SHP77 treated with DMSO at 0.1 percent for 48 hours (cell line): ENCODE data around the gene SOBP.
A peak's percentile ranks its signal among the peaks of the same experiment; 100 is the strongest.

Experiments used
- DNase-seq: peaks from one replicate; lab custom pipeline; 2025; lab: John Stamatoyannopoulos, UW

Gene SOBP

DNA sequence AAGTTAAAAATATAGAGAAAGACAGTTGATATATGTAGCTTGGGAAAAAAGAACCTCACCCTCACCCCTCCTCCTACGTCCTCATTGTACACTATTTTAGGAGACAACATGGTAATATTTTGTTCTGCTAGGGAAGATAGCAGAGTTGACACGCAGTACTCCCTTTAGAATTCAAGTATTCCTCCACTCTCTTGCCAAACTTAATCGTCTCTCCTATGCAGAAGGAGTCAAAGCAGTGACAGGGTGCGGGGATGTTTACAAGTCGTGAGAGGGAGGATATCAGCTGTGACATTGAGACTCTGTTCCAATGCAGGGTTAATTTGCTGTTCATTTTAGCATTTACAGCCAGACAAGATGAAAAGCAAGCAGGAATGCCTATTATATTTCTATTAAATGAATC, 97.5 kb downstream of the SOBP start:
- no peak for DNase-seq

DNA sequence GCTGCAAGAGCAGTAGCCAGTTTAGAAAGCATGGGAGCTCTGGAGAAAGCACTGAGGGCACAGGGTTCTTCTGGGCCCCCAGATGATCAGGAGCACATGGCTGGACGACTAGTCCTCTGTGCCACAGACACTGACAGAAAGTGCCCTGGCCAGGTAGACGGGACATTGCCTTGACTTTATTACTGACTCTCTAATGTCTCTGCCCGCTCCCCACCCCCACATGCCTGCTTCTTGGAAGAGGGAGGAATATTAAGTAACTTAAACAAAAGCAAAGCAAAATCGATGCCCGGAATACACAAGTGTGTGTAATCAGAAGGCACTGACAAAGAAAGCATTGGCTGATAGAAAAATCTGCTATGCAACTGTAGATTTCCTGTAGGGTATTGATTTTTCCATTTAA, 99.3 kb downstream of the SOBP start:
- DNase-seq, result no peak

DNA sequence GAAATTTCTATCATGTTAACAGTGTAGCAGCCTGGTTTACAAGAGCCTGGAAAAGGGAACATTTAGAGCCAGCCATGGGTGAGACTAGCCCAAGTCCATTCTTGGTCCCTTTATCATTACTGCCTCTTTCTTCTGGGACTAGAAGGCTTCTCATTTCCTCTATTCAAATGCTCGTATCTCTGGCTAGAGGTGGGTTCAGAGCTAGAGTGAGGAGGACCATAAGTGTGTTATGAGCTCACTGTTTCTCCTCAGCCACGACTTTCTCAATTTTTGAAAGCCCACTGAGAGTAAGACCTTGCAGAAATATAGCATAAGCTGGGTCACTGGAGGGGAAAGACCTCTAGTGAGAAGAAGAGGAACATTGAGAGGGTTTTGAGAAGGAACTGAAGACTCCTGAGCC, 100.0 kb downstream of the SOBP start:
- DNase-seq, result no peak

DNA sequence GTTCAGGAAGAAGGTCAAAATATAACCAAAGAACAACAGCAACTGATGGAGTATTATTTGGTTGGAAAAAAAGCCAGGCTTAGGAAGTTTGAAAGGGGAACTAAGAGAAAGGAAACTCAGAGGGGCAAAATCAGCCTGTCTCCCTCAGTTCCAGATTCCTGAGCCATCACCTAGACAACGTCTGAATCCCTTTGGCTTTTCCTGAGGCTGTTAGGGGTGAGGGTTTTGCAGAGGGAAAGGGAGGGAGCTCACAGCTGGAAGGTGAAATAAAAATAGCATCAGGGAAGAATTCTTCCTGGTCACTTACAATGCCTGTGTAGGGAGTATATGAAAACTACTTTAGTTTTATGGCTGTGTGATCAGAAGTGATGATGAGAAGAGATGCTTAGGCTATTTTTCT, 100.5 kb downstream of the SOBP start:
- no peak for DNase-seq

DNA sequence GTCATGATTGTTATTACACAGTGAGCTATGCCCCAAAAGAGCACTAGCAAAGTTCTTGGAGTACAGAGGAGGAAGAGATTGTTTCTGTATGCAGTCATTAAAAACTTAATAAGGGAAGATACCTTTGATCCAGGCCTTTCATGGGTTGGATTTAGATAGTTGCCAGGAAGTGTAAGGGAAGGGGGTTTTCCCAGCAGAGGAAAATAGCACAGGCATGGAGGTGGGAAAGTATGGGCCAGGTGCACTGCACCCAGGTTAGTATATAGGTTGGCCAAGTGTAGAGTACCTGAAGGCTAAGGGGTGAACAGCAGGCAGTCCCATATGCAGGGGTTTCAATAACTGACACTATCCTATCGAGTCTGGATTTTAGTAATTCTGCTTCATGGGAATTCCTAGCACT, 101.4 kb downstream of the SOBP start:
- DNase-seq, result no peak

DNA sequence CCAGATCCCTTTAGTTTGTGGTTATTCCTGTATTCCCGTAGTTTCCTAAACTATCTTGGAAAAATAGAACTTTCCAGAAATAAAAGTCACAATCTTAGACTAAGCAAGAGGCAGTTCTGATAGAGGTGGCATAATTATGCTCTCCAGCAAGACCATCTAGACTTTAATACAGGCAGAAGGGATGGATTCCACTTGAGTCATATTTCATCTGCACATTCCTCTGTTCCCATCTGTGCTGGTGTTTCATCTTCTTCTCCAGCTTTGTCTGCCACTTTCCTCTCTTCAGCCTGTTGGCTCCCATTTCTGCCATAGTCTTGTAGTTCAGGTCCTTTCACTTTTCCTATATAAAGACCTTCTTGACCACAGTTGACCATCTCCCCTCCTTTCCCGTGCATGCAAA, 102.9 kb downstream of the SOBP start:
- no peak for DNase-seq

DNA sequence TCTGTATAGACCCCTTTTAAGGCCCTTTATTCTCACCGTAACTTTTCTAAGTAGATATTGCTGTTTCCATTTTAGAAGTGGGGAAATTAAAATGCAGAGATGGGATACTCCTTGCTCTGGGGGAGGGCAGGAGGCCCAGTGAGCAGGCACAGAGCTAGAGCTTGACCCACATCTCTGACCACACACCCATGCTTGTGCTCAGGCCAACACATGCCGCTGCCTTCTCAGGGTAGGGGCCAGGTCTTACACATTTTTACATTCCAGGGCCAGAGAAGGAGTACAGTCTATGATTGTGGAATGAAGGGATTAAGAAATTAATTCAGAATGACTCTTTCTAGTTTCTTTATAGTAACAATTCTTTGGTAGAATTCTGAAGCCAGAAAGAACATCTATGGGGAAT, 104.8 kb downstream of the SOBP start:
- DNase-seq, result no peak

DNA sequence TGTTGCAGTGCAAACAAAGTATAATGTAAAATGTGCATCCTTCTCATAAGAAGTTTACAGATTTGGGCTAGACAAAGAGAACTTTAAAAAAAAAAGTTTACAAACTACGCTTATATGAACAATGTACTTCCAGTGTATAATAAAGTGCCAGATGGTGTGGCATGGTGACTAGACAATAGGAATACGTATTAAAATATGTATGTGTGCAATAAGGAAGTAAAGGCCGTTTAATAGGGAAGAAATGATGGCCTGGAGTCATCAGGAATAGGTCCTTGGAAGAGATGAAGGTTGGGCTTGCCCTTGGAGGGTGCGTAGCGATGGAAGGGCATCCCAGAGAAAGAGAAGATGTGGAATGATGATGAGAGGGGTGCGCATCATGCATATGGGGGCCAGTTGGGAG, 108.2 kb downstream of the SOBP start:
- DNase-seq, result no peak

DNA sequence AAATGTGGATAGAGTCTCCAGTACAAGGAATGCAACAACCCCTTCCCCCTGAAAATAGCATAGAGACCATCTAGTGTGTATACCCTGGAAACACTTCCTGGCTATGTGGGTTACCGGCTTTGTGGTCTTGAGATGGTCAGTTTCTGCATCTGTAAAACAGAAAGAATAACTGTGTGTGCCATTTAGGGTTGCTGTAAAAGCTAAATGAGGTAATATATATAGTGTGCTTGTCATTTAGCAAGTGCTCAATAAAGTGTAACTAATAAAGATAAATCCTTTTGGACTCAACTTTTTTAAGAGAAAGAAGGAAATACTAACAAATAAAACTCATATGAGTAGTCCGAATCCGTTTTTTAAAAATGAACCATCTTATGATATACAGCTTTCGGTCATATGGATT, 109.1 kb downstream of the SOBP start:
- no peak for DNase-seq

DNA sequence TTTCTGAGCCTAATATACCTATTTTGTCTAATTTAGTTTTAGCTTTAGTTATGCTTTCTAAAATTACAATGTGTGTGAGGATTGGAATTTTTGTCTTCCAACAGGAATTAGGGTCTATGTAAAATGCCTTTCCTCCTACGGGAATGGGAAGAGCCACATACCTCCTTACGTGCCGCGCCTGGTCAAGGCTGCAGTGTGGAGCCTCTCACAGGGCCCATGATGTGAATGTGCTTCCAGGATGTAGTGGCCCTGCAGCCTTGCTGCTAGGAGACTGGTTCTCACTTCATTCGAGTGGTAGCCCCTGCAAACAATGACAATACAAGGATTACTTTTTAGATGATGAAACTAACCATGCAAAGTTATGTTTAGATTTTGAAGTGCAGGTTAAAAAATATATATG, 110.2 kb downstream of the SOBP start:
- DNase-seq, result no peak

DNA sequence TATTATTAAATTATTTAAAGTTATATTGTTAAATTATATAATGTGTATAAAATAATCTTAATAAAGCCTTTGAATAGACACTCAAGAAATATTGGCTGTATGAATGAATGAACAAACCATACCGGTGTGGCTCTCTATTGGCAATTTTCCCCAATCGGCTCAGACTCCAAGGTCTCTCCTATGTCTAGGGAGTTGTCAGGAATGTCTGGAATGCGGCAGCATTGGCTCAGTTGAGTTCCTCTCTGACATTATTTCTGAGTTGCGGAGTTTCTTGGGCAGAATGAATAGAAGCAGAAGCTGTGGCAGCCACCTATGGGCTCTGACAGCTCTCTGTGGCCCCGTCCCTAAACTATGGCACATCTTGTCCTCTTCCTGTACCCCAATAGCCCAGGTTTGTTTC, 111.0 kb downstream of the SOBP start:
- no peak for DNase-seq

DNA sequence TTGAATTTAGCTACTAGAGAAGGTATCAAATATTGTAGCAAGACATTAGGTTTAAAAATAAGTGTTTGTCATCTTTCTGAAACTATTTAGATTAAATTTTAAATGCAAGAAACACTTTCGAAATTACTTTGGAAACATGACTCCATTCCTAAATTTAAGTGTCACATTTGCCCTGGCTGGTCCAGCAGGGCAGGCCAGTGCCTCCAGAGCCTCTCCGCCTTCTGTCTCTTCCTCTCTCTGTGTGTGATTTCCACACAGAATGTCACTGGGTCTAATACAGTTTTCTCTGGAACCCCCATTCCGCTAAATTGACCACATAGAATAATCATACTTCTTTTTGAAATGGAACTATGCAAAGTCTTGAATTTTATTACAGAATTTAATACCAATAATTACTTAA, 111.5 kb downstream of the SOBP start:
- DNase-seq, result no peak

DNA sequence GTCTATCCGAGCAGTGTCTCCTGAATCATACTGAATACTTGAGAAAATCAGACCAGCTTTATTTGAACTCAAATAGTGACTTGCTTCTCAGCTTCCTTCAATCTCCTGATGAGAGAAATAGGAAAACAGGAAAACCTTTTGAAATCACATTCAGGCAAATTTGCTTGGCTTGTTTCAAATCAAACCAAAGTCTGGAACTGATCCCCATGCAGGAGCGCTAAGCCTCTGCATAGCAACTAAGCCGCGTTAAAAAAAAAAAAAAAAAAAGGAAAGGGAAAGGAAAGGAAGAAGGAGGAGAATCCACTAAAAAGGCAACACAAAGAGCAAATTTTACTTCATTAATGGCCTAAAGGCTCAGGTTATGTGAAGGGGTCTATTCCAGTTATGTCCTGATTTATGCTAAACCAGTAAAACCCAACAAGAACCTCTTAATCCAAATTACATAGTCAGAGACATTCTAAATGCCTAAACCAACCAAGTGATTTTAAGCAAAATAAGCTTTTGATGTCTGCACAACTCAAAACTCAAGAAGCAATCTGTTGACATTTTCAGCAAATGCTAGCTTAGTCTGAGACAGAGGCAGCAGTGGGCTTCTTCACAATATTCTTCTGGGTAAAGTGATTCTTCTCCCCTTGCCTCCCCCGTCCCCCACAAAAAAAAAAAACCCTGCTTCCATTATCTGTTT, 112.5 kb downstream of the SOBP start:
- no peak for DNase-seq

DNA sequence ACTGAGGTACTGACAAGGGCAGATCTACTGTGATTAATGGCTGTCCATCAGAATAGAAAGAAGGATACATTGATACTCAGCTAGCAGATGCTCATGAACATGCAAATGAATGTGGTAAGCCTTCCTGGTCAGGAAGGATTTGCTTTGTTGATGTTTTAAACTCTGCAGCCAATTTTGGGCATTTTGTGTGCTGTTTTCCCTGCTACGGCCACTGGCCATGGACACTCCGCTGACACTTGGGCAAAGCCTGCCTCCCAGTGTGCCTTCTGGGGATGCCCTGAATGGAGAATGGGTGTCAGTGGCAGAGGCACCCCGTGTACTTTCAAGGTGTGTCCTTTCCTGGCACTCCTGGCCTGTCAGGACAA, 113.1 kb downstream of the SOBP start:
- DNase-seq, result no peak

DNA sequence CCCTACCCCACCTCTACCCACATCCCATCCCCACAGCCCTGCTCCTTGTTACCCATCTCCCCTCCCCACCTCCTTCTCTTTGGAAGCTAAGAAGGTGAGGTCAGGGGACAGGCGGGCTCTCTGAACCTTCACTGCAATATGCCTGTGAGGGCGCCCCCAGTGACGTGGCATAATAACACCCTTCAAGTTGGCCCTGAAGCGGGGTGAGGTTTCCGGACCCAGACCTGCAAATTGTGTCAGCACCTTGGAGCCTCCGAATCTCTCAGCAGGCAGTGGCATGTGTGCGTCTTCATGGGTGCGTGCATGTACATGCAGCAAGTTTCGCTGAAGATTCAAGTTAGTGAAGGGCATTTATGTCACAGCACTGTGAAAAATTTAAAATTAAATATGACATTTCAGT, 114.6 kb downstream of the SOBP start:
- DNase-seq, result no peak

DNA sequence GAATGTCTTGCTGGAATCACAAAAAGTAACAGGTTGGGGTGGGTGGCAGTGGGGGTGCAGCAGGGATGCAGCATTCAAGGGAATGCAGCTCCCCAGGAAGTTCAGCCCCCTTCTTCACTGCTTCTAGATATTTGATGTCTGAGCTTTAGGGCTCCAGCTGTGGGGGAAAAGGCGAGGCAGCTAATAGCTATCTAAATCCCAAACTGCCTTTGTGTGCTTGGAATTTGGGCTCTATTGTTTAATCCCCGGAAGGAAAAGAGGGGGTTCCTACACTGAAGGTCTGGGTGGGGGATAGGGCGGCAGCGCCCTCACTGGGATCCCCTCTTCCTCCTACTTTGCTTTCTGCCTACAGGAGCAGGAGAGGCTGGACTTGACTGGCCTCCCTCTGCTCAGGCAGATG, 116.5 kb downstream of the SOBP start:
- DNase-seq, result no peak

DNA sequence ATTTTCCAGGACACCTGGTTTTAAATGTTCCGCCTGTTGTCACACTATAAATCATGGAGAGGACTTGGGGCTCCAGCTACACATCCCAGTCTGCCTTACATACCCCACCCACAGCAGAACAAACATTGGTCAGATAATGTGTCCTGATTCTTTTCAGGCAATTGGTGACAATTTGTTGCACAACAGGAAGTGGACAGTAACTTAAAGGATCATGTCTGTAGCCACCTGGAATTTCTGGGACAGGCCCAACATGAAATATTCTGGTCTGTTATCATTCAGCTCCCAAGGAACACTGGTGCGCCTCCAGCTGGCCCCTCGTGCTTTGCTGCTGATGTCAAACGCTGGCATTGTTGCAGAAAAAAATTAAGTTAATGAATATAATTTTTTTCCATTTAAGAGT, 117.2 kb downstream of the SOBP start:
- DNase-seq, result peak; percentile 90

DNA sequence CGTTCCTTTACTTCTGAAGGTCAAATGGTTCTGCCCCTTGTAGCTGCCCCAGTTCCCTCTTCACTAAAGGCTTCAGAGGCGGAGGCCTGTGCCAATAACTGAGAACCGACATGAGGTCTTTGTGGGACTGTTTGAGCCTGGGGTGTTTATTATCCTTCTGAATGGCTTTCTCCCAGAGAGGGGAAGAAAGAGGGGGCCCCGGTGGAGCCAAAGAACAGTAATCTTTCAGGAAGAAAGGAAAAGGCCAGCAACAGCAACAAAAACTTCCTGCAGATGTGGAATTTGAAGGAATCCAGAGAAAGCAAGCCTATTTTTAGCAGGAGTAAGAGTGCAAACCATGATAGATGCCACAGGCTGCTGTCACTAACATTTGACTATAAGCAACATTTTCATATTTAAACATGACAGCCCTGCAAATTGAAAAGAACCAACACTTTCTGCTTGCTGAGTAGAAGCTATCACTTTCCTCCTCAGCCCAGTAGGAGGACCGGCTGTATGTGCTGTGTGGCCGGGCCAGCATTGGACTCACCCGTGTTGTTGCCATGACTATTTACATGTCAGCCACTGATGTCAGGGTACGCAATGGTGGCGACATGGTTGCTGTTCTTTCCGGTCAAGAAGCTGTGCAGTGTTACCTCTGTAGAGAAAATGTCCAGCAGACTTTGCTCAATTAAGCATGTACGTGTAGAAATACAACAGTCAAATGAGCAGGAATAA, 121.3 kb downstream of the SOBP start:
- no peak for DNase-seq

DNA sequence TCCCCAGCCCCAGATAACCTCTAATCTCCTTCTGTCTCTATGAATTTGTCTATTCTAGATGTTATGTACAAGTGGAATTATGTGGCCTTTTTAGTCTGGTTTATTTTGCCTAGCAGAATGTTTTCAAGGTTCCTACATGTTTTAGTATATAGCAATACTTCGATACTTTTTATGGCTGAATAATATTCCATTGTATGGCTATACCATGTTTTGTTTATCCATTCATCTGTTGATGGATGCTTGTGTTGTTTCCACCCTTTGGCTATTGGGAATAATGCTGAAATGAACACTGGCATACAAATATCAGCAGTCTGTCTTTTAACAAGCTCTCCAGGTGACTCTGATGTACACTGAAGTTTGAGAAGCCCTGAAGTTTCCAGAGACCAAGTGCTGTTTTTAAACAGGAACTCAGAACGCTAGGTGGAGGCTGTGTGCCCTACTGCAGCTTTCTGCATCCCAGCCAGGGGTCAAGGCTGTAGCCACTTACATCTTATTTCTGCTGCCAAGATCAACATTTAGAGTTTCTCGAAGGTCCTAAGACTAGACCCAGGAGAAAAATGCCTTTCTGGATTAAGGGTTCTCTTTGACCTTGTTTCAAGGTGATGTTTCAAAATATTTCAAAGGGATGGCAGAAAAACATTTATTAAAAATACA, 123.0 kb downstream of the SOBP start:
- DNase-seq, result no peak

DNA sequence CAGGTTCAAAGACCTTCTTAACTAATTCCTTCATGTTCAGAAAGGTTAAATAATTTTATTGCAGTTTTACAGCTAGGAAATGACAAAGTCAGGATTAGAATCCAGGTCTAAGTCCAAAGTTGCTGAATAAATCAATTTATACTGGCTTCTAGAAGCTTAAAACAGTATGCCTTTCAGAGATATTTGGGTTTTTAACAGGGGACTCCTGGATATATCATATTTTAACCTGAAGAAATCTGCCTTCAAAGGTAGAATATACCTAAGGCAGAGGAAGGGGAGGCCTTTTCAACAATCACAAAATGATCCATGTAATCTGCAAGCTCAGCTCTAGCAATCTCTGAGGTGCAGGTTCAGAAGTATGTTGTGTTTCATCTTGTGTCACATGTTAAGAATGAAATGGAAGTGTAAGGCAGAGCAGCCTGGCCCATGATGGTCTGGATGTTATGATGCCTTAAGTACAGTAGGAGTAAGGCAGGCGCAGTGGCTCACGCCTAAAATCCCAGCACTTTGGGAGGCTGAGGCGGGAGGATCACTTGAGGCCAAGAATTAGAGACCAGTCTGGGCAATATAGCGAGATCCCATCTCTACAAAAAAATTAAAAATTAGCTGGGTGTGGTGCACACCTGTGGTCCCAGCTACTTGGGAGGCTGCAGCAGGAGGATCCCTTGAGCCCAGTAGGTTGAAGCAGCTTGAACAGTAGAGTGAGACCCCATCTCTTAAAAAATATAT, 123.9 kb downstream of the SOBP start:
- DNase-seq, result no peak

DNA sequence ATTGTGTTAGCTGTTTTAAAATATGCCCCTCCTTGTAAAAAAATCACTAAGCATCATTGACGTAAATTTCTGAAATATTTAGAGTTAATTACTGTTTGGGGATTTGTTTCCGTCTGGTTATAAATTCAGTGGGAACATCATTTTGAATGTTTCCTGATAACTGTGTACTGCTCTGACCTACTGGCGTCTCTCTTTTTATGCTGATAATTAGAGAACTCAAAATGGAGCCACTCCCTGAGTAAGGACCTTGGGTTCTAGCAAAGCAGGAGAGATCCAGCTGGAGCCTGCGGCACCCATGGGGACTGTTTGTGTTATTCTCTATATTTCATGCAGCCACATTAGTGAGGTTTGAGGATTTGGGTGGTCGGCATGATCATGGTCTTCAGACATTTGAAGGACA, 124.9 kb downstream of the SOBP start:
- no peak for DNase-seq

DNA sequence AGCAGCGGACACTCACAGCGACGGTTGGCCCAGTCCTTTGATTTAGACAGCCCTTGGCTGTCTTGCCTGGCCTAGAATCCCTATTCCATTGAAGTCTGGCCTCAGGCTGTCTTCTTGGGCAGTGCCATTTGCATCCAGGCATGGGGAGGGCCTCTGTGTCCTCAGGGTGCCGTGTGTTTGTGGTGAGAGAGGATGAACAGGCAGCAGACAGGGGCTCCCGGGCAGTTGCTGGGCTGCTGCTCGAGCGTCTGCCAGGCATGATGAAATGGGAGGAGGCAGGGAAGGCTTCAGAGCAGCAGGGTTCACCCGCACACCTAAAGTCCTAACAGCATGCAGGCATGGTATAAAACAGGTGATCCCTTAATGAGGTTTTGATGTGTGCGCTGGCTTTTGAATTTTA, 126.9 kb downstream of the SOBP start:
- DNase-seq, result no peak

DNA sequence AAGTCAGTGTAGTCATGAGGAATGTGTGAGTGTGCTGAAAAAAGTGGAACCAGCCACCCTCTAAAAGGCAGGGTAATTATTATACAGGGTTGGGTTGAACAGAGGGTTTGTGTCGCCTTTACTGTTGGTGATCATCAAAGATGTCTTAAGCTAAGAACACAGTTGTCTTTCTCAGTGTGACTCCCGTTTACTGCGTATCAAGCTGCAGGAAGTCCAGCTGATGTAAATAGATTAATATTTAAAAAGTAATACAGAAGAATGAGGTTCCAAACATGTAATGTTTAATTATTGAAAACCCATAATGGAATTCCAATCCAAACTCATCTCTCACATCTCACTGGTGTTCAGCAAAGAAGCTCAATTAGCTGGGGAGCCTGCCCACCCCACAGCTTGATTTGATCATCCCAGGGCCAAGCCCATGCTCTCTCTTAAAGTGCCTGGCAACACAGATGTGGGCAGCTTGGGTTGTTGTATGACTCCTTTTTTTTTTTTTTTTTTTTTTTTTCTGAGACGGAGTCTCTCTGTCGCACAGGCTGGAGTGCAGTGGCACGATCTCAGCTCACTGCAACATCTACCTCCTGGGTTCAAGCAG, 127.5 kb downstream of the SOBP start:
- DNase-seq, result no peak
